ENCODE measurements around the gene NPRL2.

Gene NPRL2

GRCh38 chr3:50373146-50374051 is 22.8 kb upstream of the NPRL2 start:
- no peak for DNase-seq

- DNase-seq = no peak
Measured at GRCh38 chr3:50372349-50372748, 21.8 kb upstream of the NPRL2 start.

GRCh38 chr3:50371133-50371685 is 20.6 kb upstream of the NPRL2 start:
- no peak for DNase-seq

GRCh38 chr3:50370594-50370993 is 20.0 kb upstream of the NPRL2 start:
- no peak for DNase-seq

- no peak for DNase-seq
Measured at GRCh38 chr3:50369012-50369670, 18.6 kb upstream of the NPRL2 start.

GRCh38 chr3:50365842-50366220 is 15.3 kb upstream of the NPRL2 start:
- DNase-seq = no peak

- peak; percentile 95 to 96 for DNase-seq
Measured at GRCh38 chr3:50365080-50365841, 14.7 kb upstream of the NPRL2 start.

- DNase-seq = no peak
Measured at GRCh38 chr3:50364573-50365079, 14.1 kb upstream of the NPRL2 start.

- DNase-seq = no peak
Measured at GRCh38 chr3:50359760-50360110, 9.2 kb upstream of the NPRL2 start.

GRCh38 chr3:50358911-50359759 is 8.6 kb upstream of the NPRL2 start, which contains the start of gene TMEM115:
TSS of gene TMEM115 (minus strand) at chr3:50359521. CDS start at chr3:50359063, 458 bp downstream.
- peak; percentile 93 to 95 for DNase-seq

GRCh38 chr3:50358355-50358910 is 7.9 kb upstream of the NPRL2 start:
- DNase-seq = no peak

GRCh38 chr3:50357481-50357880 is 6.9 kb upstream of the NPRL2 start:
- no peak for DNase-seq

- no peak for DNase-seq
Measured at GRCh38 chr3:50356553-50356952, 6.0 kb upstream of the NPRL2 start.

- no peak for DNase-seq
Measured at GRCh38 chr3:50355829-50356552, 5.4 kb upstream of the NPRL2 start.

GRCh38 chr3:50354850-50355249 is 4.3 kb upstream of the NPRL2 start:
- no peak for DNase-seq

GRCh38 chr3:50354186-50354764 is 3.7 kb upstream of the NPRL2 start:
- no peak for DNase-seq

- no peak for DNase-seq
Measured at GRCh38 chr3:50353245-50354004, 2.9 kb upstream of the NPRL2 start.

- no peak for DNase-seq
Measured at GRCh38 chr3:50352781-50353180, 2.2 kb upstream of the NPRL2 start.

GRCh38 chr3:50351323-50351697 is 735 bp upstream of the NPRL2 start:
- no peak for DNase-seq

- no peak for DNase-seq
Measured at GRCh38 chr3:50350213-50350526, 405 bp downstream of the NPRL2 start.
